ENCODE data around the gene MBP.

Gene MBP

GRCh38 chr18:77115192-77115953 is 17.2 kb downstream of the MBP start:
- DNase-seq (ENCODE audit: low read depth in 2 of 2, low spot score in 1 of 2), result no peak

- DNase-seq (ENCODE audit: low read depth in 2 of 2, low spot score in 1 of 2), result no peak
Measured at GRCh38 chr18:77114415-77115191, 18.0 kb downstream of the MBP start.

- no peak for DNase-seq (ENCODE audit: low read depth in 2 of 2, low spot score in 1 of 2)
Measured at GRCh38 chr18:77114152-77114414, 18.5 kb downstream of the MBP start.

GRCh38 chr18:77113361-77114151 is 19.0 kb downstream of the MBP start:
- no peak for DNase-seq (ENCODE audit: low read depth in 2 of 2, low spot score in 1 of 2)

- DNase-seq (ENCODE audit: low read depth in 2 of 2, low spot score in 1 of 2), result no peak
Measured at GRCh38 chr18:77112747-77113092, 19.9 kb downstream of the MBP start.

- no peak for DNase-seq (ENCODE audit: low read depth in 2 of 2, low spot score in 1 of 2)
Measured at GRCh38 chr18:77111951-77112746, 20.4 kb downstream of the MBP start.

- no peak for DNase-seq (ENCODE audit: low read depth in 2 of 2, low spot score in 1 of 2)
Measured at GRCh38 chr18:77111449-77111848, 21.1 kb downstream of the MBP start.

- no peak for DNase-seq (ENCODE audit: low read depth in 2 of 2, low spot score in 1 of 2)
Measured at GRCh38 chr18:77110936-77111335, 21.6 kb downstream of the MBP start.

- DNase-seq (ENCODE audit: low read depth in 2 of 2, low spot score in 1 of 2), result no peak
Measured at GRCh38 chr18:77110400-77110799, 22.2 kb downstream of the MBP start.

GRCh38 chr18:77109648-77110019 is 22.9 kb downstream of the MBP start:
- DNase-seq (ENCODE audit: low read depth in 2 of 2, low spot score in 1 of 2), result no peak

GRCh38 chr18:77108821-77109647 is 23.5 kb downstream of the MBP start:
- no peak for DNase-seq (ENCODE audit: low read depth in 2 of 2, low spot score in 1 of 2)

- DNase-seq (ENCODE audit: low read depth in 2 of 2, low spot score in 1 of 2), result no peak
Measured at GRCh38 chr18:77108001-77108692, 24.4 kb downstream of the MBP start.

GRCh38 chr18:77107292-77107691 is 25.3 kb downstream of the MBP start:
- DNase-seq (ENCODE audit: low read depth in 2 of 2, low spot score in 1 of 2), result no peak

- DNase-seq (ENCODE audit: low read depth in 2 of 2, low spot score in 1 of 2), result peak; percentile 46 to 68
Measured at GRCh38 chr18:77106331-77106730, 26.3 kb downstream of the MBP start.

GRCh38 chr18:77105680-77106079 is 26.9 kb downstream of the MBP start:
- DNase-seq (ENCODE audit: low read depth in 2 of 2, low spot score in 1 of 2), result no peak

- no peak for DNase-seq (ENCODE audit: low read depth in 2 of 2, low spot score in 1 of 2)
Measured at GRCh38 chr18:77105028-77105427, 27.6 kb downstream of the MBP start.

- DNase-seq (ENCODE audit: low read depth in 2 of 2, low spot score in 1 of 2), result no peak
Measured at GRCh38 chr18:77103991-77104531, 28.5 kb downstream of the MBP start.

GRCh38 chr18:77103187-77103850 is 29.3 kb downstream of the MBP start:
- no peak for DNase-seq (ENCODE audit: low read depth in 2 of 2, low spot score in 1 of 2)

Measured in stimulated activated CD8-positive, alpha-beta memory T cell treated with anti-CD3 and anti-CD28 coated beads, Interleukin-4, amount 100 ng/mL, for 1 hour (primary cell).